ENCODE results near the gene NTRK3.

NTRK3 gene

GRCh38 chr15:88238618-88239430 lies 17.7 kb downstream of the NTRK3 start:
- no peaks in the 10 kb centered on the region for H3K9me3 ChIP-seq (ENCODE audit: insufficient read depth, low read length)
- no peak overlapping the region for H3K4me2 ChIP-seq (ENCODE audit: low read length)
- H3K36me3 ChIP-seq (replicated peaks; ENCODE audit: low read depth, low read length): no peaks in the 10 kb centered on the region
- H3K79me2 ChIP-seq (ENCODE audit: low read length): no peaks in the 10 kb centered on the region
- no peak overlapping the region for H3K4me3 ChIP-seq (ENCODE audit: low read length)
- no peak for TF ChIP-seq EZH2phosphoT487 (IDR thresholded peaks at IDR 0.05; ENCODE audit: low read depth)
- TF ChIP-seq CTCF (IDR thresholded peaks at IDR 0.05; ENCODE audit: low read depth, low read length): no peak
- H2AFZ ChIP-seq (ENCODE audit: low read depth, low read length): no peak overlapping the region
- no peak overlapping the region for H3K9ac ChIP-seq (ENCODE audit: low read length)
- peaks cover 28% of the 10 kb centered on the region for H3K27me3 ChIP-seq (ENCODE audit: low read depth, low read length)
- H3K4me1 ChIP-seq (ENCODE audit: low read length): no peaks in the 10 kb centered on the region
- no peaks in the 10 kb centered on the region for H4K20me1 ChIP-seq (ENCODE audit: insufficient read depth, low read length)
- H3K27ac ChIP-seq (ENCODE audit: low read length): no peak overlapping the region

GRCh38 chr15:88234711-88235110 lies 21.8 kb downstream of the NTRK3 start:
- H4K20me1 ChIP-seq (ENCODE audit: insufficient read depth, low read length): no peaks in the 10 kb centered on the region
- H3K4me1 ChIP-seq (ENCODE audit: low read length): no peaks in the 10 kb centered on the region
- no peaks in the 10 kb centered on the region for H3K36me3 ChIP-seq (replicated peaks; ENCODE audit: low read depth, low read length)
- H3K4me3 ChIP-seq (ENCODE audit: low read length): no peak overlapping the region
- no peak overlapping the region for H3K27ac ChIP-seq (ENCODE audit: low read length)
- H2AFZ ChIP-seq (ENCODE audit: low read depth, low read length): no peak overlapping the region
- no peak overlapping the region for H3K9ac ChIP-seq (ENCODE audit: low read length)
- H3K79me2 ChIP-seq (ENCODE audit: low read length): no peaks in the 10 kb centered on the region
- TF ChIP-seq EZH2phosphoT487 (IDR thresholded peaks at IDR 0.05; ENCODE audit: low read depth): no peak
- no peak for TF ChIP-seq CTCF (IDR thresholded peaks at IDR 0.05; ENCODE audit: low read depth, low read length)
- peaks cover 54% of the 10 kb centered on the region for H3K27me3 ChIP-seq (ENCODE audit: low read depth, low read length)
- no peak overlapping the region for H3K4me2 ChIP-seq (ENCODE audit: low read length)
- H3K9me3 ChIP-seq (ENCODE audit: insufficient read depth, low read length): no peaks in the 10 kb centered on the region

- no peaks in the 10 kb centered on the region for H4K20me1 ChIP-seq (ENCODE audit: insufficient read depth, low read length)
Observed at GRCh38 chr15:88233921-88234320, 22.6 kb downstream of the NTRK3 start.

More at GRCh38 chr15:88233921-88234320, 22.6 kb downstream of the NTRK3 start:
- H3K79me2 ChIP-seq (ENCODE audit: low read length): no peaks in the 10 kb centered on the region
- no peak overlapping the region for H3K27ac ChIP-seq (ENCODE audit: low read length)
- TF ChIP-seq EZH2phosphoT487 (IDR thresholded peaks at IDR 0.05; ENCODE audit: low read depth): no peak
- no peak for TF ChIP-seq CTCF (IDR thresholded peaks at IDR 0.05; ENCODE audit: low read depth, low read length)
- H3K4me1 ChIP-seq (ENCODE audit: low read length): no peaks in the 10 kb centered on the region
- H3K9ac ChIP-seq (ENCODE audit: low read length): no peak overlapping the region
- peaks cover 62% of the 10 kb centered on the region for H3K27me3 ChIP-seq (ENCODE audit: low read depth, low read length)
- no peaks in the 10 kb centered on the region for H3K36me3 ChIP-seq (replicated peaks; ENCODE audit: low read depth, low read length)
- no peak overlapping the region for H2AFZ ChIP-seq (ENCODE audit: low read depth, low read length)
- no peaks in the 10 kb centered on the region for H3K9me3 ChIP-seq (ENCODE audit: insufficient read depth, low read length)
- H3K4me2 ChIP-seq (ENCODE audit: low read length): no peak overlapping the region
- no peak overlapping the region for H3K4me3 ChIP-seq (ENCODE audit: low read length)
